Effector memory CD4-positive, alpha-beta T cell (primary cell): ENCODE measurements around the gene MARCHF2.

Experiments
- DNase-seq, 3 donors: peaks; one replicate each; pipeline ENCODE4 v3.0.0-alpha.2; 2020
- H3K27ac ChIP-seq: 2 replicates; pipeline ENCODE4 v1.7.0; 2013; ENCODE audit warnings: mild to moderate bottlenecking, low read length, moderate library complexity; ENCODE audit not compliant: insufficient read depth, poor library complexity, severe bottlenecking
- H3K27me3 ChIP-seq: replicated peaks from 2 replicates; pipeline ENCODE4 v1.7.0; 2013; ENCODE audit warnings: mild to moderate bottlenecking, low read length; ENCODE audit not compliant: insufficient read depth, control insufficient read depth, poor library complexity, severe bottlenecking
- H3K36me3 ChIP-seq: 2 replicates; pipeline ENCODE4 v1.7.0; 2013; ENCODE audit warnings: mild to moderate bottlenecking, low read length, moderate library complexity; ENCODE audit not compliant: control insufficient read depth, insufficient read depth
- H3K4me1 ChIP-seq: 2 replicates; pipeline ENCODE4 v1.7.0; 2013; ENCODE audit warnings: low read length, mild to moderate bottlenecking; ENCODE audit not compliant: control insufficient read depth, insufficient read depth, poor library complexity, severe bottlenecking
- H3K4me3 ChIP-seq: 2 replicates; pipeline ENCODE4 v1.7.0; 2013; ENCODE audit warnings: low read length, low read depth, mild to moderate bottlenecking; ENCODE audit not compliant: insufficient read depth, poor library complexity, severe bottlenecking
- H3K9me3 ChIP-seq: 2 replicates; pipeline ENCODE4 v1.7.0; 2013; ENCODE audit warnings: mild to moderate bottlenecking, low read length, moderate library complexity; ENCODE audit not compliant: control insufficient read depth

The MARCHF2 gene

DNA sequence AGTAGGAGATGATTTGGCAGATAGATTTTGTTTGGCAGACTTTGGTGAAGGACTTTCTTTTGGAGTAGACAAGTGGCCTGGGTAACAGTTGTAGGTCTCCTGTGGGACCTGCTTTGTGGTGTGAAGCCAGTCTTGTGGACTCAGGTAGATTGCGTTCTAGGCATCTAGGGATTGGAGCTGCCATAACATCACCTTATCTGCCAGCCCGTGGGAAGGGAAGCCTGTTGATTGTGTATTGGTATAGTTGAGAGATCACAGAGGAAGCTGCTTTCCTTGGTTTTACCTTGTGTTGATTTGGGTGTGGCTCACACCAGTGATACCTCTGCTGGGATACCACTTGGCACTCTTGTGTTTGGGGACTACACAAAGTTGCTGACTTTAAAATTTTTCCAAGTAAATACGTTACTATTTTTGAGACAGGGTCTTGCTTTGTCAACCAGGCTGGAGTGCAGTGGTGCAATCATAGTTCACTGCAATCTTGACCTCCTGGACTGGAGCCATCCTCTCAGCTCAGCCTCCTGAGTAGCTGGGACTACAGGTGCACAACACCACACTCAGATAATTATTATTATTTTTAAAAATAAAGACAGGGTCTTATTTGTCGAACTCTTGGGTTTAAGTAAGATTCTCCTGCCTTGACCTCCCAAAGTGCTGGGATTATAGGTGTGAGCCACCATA is 39.5 kb downstream of the MARCHF2 start:
- no peaks in the 10 kb centered on the region for H3K9me3 ChIP-seq
- no peak overlapping the region for H3K4me3 ChIP-seq
- peaks cover 46% of the 10 kb centered on the region for H3K4me1 ChIP-seq
- no peaks in the 10 kb centered on the region for H3K27me3 ChIP-seq
- no peak for DNase-seq
- H3K27ac ChIP-seq = no peak overlapping the region
- H3K36me3 ChIP-seq = peaks cover 29% of the 10 kb centered on the region

- no peak for DNase-seq
- Histone ChIP-seq H3K36me3 (peaks cover 37% of the 10 kb centered on the region), H3K4me1 (peaks cover 41% of the 10 kb centered on the region), H3K4me3 (no peak overlapping the region), H3K27ac (no peak overlapping the region), H3K27me3 (no peaks in the 10 kb centered on the region), H3K9me3 (no peaks in the 10 kb centered on the region)
Measured at GRCh38 chr19:8453616-8454015, 40.5 kb downstream of the MARCHF2 start.

DNA sequence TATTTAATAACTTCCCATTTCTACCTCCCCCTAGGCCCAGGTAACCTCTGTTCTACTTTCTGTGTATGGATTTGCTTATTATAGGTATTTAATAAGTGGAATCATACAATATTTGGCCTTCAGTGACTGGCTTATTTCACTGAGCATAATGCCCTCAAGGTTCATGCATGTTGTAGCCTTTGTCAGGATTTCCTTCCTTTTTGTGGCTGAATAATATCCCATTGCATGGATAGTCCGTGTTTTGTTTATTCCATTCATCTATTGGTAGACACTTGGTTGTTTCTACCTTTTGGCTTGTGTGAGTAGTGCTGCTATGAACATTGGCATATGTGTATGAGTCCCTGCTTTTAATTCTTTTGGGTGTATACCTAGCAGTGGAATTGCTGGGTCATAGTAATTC is 41.1 kb downstream of the MARCHF2 start:
- Histone ChIP-seq H3K9me3 (no peaks in the 10 kb centered on the region), H3K36me3 (peaks cover 37% of the 10 kb centered on the region), H3K4me3 (no peak overlapping the region), H3K27ac (no peak overlapping the region), H3K4me1 (peaks cover 36% of the 10 kb centered on the region), H3K27me3 (no peaks in the 10 kb centered on the region)
- DNase-seq = no peak

DNA sequence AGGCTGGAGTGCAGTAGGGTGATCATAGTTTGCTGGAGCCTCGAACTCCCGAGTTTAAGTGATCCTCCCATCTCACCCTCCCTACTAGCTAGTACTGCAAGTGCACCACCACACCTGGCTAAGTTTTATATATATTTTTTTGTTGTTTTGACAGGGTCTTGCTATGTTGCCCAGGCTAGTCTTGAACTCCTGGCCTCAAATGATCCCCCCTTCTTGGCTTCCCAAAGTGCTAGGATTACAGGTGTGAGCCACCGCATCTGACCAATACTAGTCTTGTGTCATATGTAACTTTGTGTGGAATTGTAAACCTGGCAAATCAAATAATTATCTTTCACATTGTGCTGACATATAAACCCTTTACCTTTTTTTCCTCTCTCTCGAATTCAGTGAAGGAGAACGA is 41.9 kb downstream of the MARCHF2 start:
- Histone ChIP-seq H3K36me3 (peaks cover 37% of the 10 kb centered on the region), H3K4me1 (peaks cover 31% of the 10 kb centered on the region)

GRCh38 chr19:8456064-8456463 is 43.0 kb downstream of the MARCHF2 start:
- H3K36me3 ChIP-seq = peaks cover 37% of the 10 kb centered on the region
- no peak overlapping the region for H3K4me3 ChIP-seq
- no peaks in the 10 kb centered on the region for H3K9me3 ChIP-seq
- no peaks in the 10 kb centered on the region for H3K27me3 ChIP-seq
- H3K4me1 ChIP-seq = peaks cover 28% of the 10 kb centered on the region
- DNase-seq = no peak
- no peak overlapping the region for H3K27ac ChIP-seq

More for the DNA sequence above, 41.9 kb downstream of the MARCHF2 start:
- no peaks in the 10 kb centered on the region for H3K9me3 ChIP-seq
- no peaks in the 10 kb centered on the region for H3K27me3 ChIP-seq
- no peak overlapping the region for H3K4me3 ChIP-seq
- no peak overlapping the region for H3K27ac ChIP-seq
- no peak for DNase-seq

- Histone ChIP-seq H3K4me1 (peaks cover 18% of the 10 kb centered on the region), H3K9me3 (no peaks in the 10 kb centered on the region), H3K27ac (no peak overlapping the region), H3K36me3 (peaks cover 44% of the 10 kb centered on the region), H3K27me3 (no peaks in the 10 kb centered on the region), H3K4me3 (no peak overlapping the region)
- DNase-seq = no peak
Measured at GRCh38 chr19:8457209-8457608, 44.1 kb downstream of the MARCHF2 start.

GRCh38 chr19:8457827-8458226 is 44.7 kb downstream of the MARCHF2 start:
- no peak overlapping the region for H3K27ac ChIP-seq
- H3K9me3 ChIP-seq = no peaks in the 10 kb centered on the region
- H3K4me1 ChIP-seq = peaks cover 12% of the 10 kb centered on the region
- no peak overlapping the region for H3K4me3 ChIP-seq
- peaks cover 45% of the 10 kb centered on the region for H3K36me3 ChIP-seq
- no peaks in the 10 kb centered on the region for H3K27me3 ChIP-seq
- DNase-seq = no peak

GRCh38 chr19:8458380-8458779 is 45.3 kb downstream of the MARCHF2 start:
- H3K4me1 ChIP-seq = peaks cover 11% of the 10 kb centered on the region
- no peak overlapping the region for H3K4me3 ChIP-seq
- no peaks in the 10 kb centered on the region for H3K9me3 ChIP-seq
- no peaks in the 10 kb centered on the region for H3K27me3 ChIP-seq
- H3K36me3 ChIP-seq = peaks cover 50% of the 10 kb centered on the region
- DNase-seq = no peak
- no peak overlapping the region for H3K27ac ChIP-seq

DNA sequence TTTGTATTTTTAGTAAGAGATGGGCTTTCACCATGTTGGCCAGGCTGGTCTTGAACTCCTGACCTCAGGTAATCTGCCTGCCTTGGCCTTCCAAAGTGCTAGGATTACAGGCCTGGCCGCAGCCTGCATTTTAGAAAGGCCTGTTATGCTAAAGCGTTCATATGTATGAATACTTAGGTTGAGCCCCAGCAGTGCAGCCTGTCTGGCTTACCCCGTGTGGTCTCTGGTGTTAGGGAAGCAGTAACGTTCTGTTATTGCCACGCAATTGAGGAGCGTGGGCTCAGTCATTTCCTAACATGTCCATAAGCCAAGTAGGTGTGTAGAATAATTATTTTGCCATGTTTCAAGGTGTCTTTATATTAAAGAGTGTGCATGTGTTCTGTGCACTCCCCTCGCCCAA is 46.0 kb downstream of the MARCHF2 start:
- H3K27me3 ChIP-seq = no peaks in the 10 kb centered on the region
- no peak overlapping the region for H3K4me3 ChIP-seq
- DNase-seq = no peak
- no peak overlapping the region for H3K27ac ChIP-seq
- peaks cover 4% of the 10 kb centered on the region for H3K4me1 ChIP-seq
- H3K36me3 ChIP-seq = peaks cover 55% of the 10 kb centered on the region
- H3K9me3 ChIP-seq = no peaks in the 10 kb centered on the region

GRCh38 chr19:8459520-8460270 is 46.6 kb downstream of the MARCHF2 start:
- DNase-seq = no peak
- no peaks in the 10 kb centered on the region for H3K27me3 ChIP-seq
- H3K4me3 ChIP-seq = no peak overlapping the region
- H3K36me3 ChIP-seq = peaks cover 60% of the 10 kb centered on the region
- no peaks in the 10 kb centered on the region for H3K9me3 ChIP-seq
- H3K4me1 ChIP-seq = peaks cover under 1% of the 10 kb centered on the region
- no peak overlapping the region for H3K27ac ChIP-seq
